Measurements from ENCODE around the gene HERC6. TPM values are rescaled to one million over a fixed set of nuclear protein-coding genes. Genes with fewer than 3 reads are reported as not detected.

Gene HERC6
- total and polyA plus RNA-seq, 2 of the 8 experiments (the other 6 are each of a cell fraction or from before 2014, with no cell fraction given), result 3.7 to 3.8 TPM

GRCh38 chr4:88420844-88421243 is 42.2 kb downstream of the HERC6 start:
- FAIRE-seq, result no peak
- 100% methylated on average over 1 of the region's 1 CpG; no CpG with 5 or more reads in 1 of the 2 experiments for WGBS, 2 experiments (ENCODE audit: extremely low coverage in 1 of 2, insufficient coverage in 1 of 2, insufficient read length in 1 of 2, insufficient replicate concordance in 2 of 2, low coverage in 1 of 2, low lambda C conversion rate in 2 of 2, missing lambda C conversion rate in 1 of 2)
- POLR2A ChIA-PET (ENCODE audit: partially characterized antibody), result no interaction called here

More at GRCh38 chr4:88420844-88421243, 42.2 kb downstream of the HERC6 start:
- DNase-seq (ENCODE audit: low read depth in 1 of 2, low spot score in 2 of 2), result no peak
- H3K27ac ChIP-seq (ENCODE audit: low read depth, low read length), result no peak overlapping the region
- H2BK20ac ChIP-seq (ENCODE audit: low read length), result no peak overlapping the region
- no peak overlapping the region for H2AK5ac ChIP-seq (ENCODE audit: low read depth, low read length)
- H3K79me2 ChIP-seq (ENCODE audit: control insufficient read depth in 1 of 2, insufficient read depth in 2 of 2, low read length in 2 of 2), result no peaks in the 10 kb centered on the region
- no peak overlapping the region for H3K23ac ChIP-seq (ENCODE audit: insufficient read length)
- no peaks in the 10 kb centered on the region for H3K27me3 ChIP-seq (replicated peaks in 1 of 4; ENCODE audit: control insufficient read depth in 3 of 4, extremely low read depth in 1 of 4, insufficient read depth in 3 of 4, low read length in 3 of 4)
- no peak overlapping the region for H2BK5ac ChIP-seq (ENCODE audit: low read depth, low read length)
- H3K4ac ChIP-seq (replicated peaks; ENCODE audit: insufficient read length, low read depth, low read length), result no peak overlapping the region
- no peaks in the 10 kb centered on the region for H4K20me1 ChIP-seq (replicated peaks in 1 of 2; ENCODE audit: control insufficient read depth in 1 of 2, insufficient read depth in 2 of 2, low read length in 2 of 2)
- no peaks in the 10 kb centered on the region for H3K4me1 ChIP-seq (replicated peaks in 1 of 4; ENCODE audit: control insufficient read depth in 3 of 4, insufficient read depth in 4 of 4, low read length in 3 of 4)
- no peak overlapping the region for H2AFZ ChIP-seq (ENCODE audit: low read length)
- H4K8ac ChIP-seq (ENCODE audit: extremely low read depth, insufficient read depth, low read length), result no peak overlapping the region
- no peak overlapping the region for H3K4me2 ChIP-seq (ENCODE audit: insufficient read depth in 1 of 2, low read depth in 2 of 2, low read length in 2 of 2)
- H3K56ac ChIP-seq (replicated peaks; ENCODE audit: insufficient read length, low read depth, low read length), result no peak overlapping the region
- no peaks in the 10 kb centered on the region for H3K36me3 ChIP-seq (ENCODE audit: control insufficient read depth in 2 of 4, insufficient read depth in 4 of 4, low read length in 3 of 4)
- H3K18ac ChIP-seq (ENCODE audit: extremely low read depth, low read length), result no peak overlapping the region
- no peak overlapping the region for H3K9ac ChIP-seq (replicated peaks in 1 of 4; ENCODE audit: extremely low read depth in 1 of 4, low read depth in 3 of 4, low read length in 3 of 4)
- CTCF ChIA-PET (ENCODE audit: partially characterized antibody), result interaction anchor here (1.5 kb wide), 1 partner anchor 36 kb away, joined by 3 read pairs; the partner anchor contains the start of gene HERC5
- no peak overlapping the region for H2BK12ac ChIP-seq (ENCODE audit: low read depth, low read length)
- H3K4me3 ChIP-seq (ENCODE audit: extremely low read depth in 1 of 4, insufficient read depth in 2 of 4, low read depth in 3 of 4, low read length in 4 of 4), result no peak overlapping the region
- no peaks in the 10 kb centered on the region for H3K79me1 ChIP-seq (ENCODE audit: low read depth, low read length)
- no peak overlapping the region for H2BK120ac ChIP-seq (replicated peaks; ENCODE audit: low read depth, low read length)
- H3K9me3 ChIP-seq (ENCODE audit: insufficient read depth in 2 of 2, low read depth in 1 of 2, low read length in 1 of 2), result no peaks in the 10 kb centered on the region
- TF ChIP-seq EGR1 (IDR thresholded peaks at IDR 0.05; ENCODE audit: borderline replicate concordance, low read depth, low read length) (no peak), SP2 (IDR thresholded peaks at IDR 0.05; ENCODE audit: low read length) (no peak), CREB1 (IDR thresholded peaks at IDR 0.05) (no peak), POLR2AphosphoS5 (IDR thresholded peaks at IDR 0.05; ENCODE audit: low read depth, low read length) (no peak), USF2 (IDR thresholded peaks at IDR 0.05; ENCODE audit: low read length) (no peak), TAF1 (IDR thresholded peaks at IDR 0.05; ENCODE audit: low read depth, low read length) (no peak), TEAD4 (IDR thresholded peaks at IDR 0.05; ENCODE audit: low read depth, low read length) (no peak), CTBP2 (IDR thresholded peaks at IDR 0.05; ENCODE audit: borderline replicate concordance, insufficient read depth, insufficient read length, low read length) (no peak), CBX8 (IDR thresholded peaks at IDR 0.05; ENCODE audit: borderline replicate concordance, low read depth, low read length) (no peak), RFX5 (IDR thresholded peaks at IDR 0.05; ENCODE audit: borderline replicate concordance, low read depth, low read length) (no peak), POU5F1 (IDR thresholded peaks at IDR 0.05; ENCODE audit: low read depth, low read length) (no peak), CHD1 (IDR thresholded peaks at IDR 0.05; ENCODE audit: low read depth, low read length) (no peak), RBBP5 (IDR thresholded peaks at IDR 0.05; ENCODE audit: borderline replicate concordance, low read depth, low read length) (no peak), NANOG (IDR thresholded peaks at IDR 0.05; ENCODE audit: insufficient read depth, low read depth, low read length, poor library complexity, severe bottlenecking) (no peak)
- H3K23me2 ChIP-seq (ENCODE audit: low read depth, low read length), result no peaks in the 10 kb centered on the region
- H4K91ac ChIP-seq (replicated peaks; ENCODE audit: insufficient read length, low read length), result no peak overlapping the region
- H3K14ac ChIP-seq (ENCODE audit: insufficient read length), result no peak overlapping the region
- H2BK15ac ChIP-seq (ENCODE audit: low read length), result no peak overlapping the region
- H4K5ac ChIP-seq (ENCODE audit: insufficient read length, low read depth, low read length), result no peak overlapping the region

Measured in H1 (cell line).